GM18511 (cell line): ENCODE data around the gene LAG3.
A peak's percentile ranks its signal among the peaks of the same experiment; 100 is the strongest.

Experiments
- ATAC-seq: cut with Tn5 transposase; IDR thresholded peaks from one replicate; pipeline ENCODE4 v1.9.1; 2021; ENCODE audit warnings: mild to moderate bottlenecking, moderate library complexity; ENCODE audit not compliant: unreplicated experiment

Gene LAG3

GRCh38 chr12:6787309-6787708 lies 15.0 kb downstream of the LAG3 start:
- ATAC-seq = no peak

GRCh38 chr12:6788972-6789924 lies 16.9 kb downstream of the LAG3 start, which contains the start of gene CD4:
CD4 (plus strand) TSS chr12:6789528; CDS start chr12:6800139, 10,611 bp downstream.
- ATAC-seq = no peak

DNA sequence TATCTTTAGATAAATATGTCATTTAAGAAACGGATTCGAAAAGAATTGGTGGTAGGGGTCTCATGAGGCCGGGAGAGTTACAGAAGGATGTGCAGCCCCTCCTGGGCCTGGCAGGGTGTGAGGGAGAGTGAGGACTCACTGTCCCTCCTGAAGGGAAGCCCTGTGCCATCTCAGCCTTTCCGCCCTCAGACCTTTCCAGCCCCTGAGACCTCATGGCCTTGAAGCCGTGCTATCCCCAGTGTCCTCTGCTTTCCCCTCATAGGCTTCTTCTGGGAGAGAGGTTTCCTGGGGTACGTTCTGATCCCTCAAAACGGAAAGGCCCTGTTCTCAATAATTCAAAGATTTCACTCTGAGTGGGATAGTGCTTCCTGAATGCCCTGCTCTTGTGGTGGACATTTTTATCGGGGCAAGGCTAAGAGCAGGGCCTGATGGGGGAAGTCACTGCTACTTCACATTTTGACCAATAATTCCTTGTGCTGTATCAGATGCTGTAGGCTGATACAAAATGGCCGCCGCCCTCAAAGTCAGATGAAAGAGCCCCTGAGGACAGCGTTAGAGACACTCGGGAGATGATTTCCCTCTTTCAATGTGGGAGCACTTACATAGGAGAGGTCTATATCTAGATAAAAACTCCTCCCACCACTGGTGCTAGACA lies 18.3 kb downstream of the LAG3 start:
- no peak for ATAC-seq

GRCh38 chr12:6791931-6792520 lies 19.7 kb downstream of the LAG3 start:
- no peak for ATAC-seq

DNA sequence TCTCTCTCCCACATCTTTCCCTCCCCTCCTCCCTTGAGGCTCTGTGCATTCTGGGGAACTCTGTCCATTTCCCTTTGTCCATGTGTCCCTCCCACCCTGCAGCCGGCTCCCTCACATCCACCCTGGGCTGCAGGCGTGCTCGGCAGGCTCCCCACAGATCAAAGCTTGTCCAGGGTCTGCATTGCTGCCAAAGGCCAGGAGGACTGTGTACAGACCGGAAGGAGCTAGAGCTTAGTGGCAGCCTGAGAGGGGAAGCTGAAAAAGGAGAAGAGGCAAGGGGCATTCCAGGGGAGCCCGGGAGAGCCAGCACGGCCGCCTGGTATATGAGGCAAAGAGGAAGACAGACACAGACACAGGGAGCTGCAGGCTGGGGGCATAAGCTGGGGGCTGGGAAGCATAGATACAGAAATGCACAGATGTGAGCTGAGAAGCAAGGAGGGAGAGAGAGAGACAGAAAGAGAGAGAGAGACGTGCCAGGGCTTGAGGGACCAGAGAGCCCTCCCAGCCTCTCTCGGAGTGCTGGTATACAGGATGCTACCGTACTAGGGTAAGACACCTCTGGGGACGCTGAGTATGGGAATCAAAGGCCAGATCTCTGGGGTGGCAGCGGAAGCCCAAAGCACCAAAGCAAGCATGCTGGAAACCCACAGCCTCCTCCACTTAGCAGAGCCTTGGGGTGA lies 20.3 kb downstream of the LAG3 start:
- ATAC-seq = peak; percentile 61

DNA sequence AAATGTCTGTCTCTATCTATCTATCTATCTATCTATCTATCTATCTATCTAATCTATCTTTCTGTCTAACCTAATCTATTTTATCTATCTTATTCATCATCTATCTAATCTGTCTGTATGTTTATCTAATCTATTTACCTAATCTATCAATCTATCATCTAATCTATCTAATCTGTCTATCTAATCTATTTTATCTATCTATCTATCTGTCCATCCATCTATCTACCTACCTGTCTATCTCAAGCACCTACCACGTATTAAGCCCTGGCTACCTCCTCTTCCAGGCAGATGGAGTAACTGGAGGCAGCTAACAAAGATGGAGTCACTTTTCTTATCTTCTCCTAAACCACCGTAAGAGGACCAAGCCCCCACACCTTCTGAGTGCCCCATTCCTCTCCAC lies 22.8 kb downstream of the LAG3 start:
- ATAC-seq = no peak

DNA sequence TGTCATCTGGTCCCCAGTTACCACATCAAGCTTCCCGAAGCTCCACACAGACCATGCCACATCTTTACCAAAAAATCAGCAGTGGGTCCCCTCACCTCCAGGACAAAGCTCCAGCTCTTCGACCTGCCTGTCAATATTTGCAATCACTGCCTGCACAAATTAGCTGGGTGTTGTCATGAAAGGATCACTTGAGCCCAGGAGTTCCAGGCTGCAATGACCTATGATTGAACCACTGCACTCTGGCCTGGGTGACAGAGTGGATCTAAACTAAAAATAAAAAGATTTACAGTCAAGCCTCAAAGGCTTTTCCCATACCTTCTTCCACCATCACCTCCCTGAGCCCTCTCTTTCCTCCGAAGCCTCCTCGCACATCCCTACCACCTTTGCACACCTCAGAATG lies 24.3 kb downstream of the LAG3 start:
- ATAC-seq = no peak

DNA sequence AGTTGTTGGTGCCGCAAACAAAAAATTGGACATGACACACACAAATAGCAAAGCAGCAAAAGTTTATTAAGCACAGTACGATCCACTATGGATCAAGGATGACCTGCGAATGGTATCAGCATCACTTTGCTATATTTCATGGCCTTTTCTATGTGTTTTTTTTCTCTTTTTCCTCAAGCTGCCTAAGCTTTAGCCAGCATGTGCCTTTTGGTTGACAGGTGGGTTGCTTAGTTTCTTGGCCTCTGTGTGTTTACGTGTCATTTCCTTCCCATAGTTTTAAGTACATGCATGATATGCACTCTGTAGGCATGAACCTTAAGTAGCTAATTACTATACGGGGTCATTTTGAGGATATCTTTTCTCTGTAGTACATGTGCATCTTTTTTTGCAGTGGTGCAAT lies 26.8 kb downstream of the LAG3 start:
- no peak for ATAC-seq

DNA sequence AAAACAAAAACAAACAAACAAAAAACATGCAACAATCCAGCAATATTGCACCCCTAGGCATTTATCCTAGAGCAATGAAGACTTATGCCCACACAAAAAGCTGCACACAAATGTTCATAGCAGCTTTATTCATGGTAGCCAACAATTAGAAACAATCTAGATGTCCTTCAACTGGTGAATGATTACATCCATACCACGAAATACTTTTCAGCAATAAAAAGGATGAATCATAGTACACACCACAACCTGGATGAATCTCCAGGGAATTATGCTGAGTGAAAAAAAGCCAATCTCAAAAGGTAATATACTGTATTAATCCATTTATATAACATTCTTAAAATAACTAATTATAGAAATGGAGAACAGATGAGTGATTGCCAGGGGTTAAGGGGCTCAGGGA lies 34.9 kb downstream of the LAG3 start:
- ATAC-seq = no peak

- ATAC-seq = no peak
Measured at GRCh38 chr12:6809056-6809455, 36.7 kb downstream of the LAG3 start.

GRCh38 chr12:6810758-6811157 lies 38.4 kb downstream of the LAG3 start:
- ATAC-seq = no peak

DNA sequence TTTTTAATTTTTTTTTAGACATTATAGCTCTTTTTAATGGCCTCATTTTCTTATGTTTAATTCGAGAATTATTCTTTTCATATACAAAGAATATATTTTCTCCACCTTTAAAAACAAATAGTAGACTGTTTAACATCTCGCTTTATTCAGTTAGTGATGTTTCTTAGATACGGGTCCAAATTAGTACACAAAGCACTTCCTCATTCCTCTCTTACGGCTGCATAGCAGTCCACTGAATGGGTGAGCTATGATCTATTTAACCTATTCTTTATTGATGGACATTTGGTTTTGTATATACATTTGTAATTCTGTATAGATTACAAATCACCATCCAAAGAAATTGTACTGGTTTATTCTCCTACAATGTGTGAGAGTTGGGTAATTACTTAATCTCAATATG lies 41.0 kb downstream of the LAG3 start:
- no peak for ATAC-seq

- ATAC-seq = no peak
Measured at GRCh38 chr12:6816598-6816997, 44.3 kb downstream of the LAG3 start.

- ATAC-seq = no peak
Measured at GRCh38 chr12:6817098-6817497, 44.8 kb downstream of the LAG3 start.

DNA sequence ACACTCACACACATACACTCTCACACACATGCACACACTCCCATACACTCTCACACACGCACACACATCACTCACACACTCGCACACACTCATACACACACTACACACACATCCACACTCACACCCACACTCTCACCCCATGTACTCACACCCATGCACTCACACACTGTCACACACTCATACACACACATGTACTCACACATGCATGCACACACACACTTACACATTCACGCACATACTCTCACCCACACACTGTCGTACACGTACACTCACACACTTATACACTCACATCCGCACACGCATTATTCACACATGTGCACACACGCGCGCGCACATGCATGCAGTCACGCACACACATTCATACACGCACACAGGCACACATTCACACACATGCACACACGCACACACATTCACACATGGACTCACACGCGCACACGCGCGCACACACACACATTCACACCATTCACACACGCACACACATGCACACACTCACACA lies 45.4 kb downstream of the LAG3 start:
- ATAC-seq = no peak

DNA sequence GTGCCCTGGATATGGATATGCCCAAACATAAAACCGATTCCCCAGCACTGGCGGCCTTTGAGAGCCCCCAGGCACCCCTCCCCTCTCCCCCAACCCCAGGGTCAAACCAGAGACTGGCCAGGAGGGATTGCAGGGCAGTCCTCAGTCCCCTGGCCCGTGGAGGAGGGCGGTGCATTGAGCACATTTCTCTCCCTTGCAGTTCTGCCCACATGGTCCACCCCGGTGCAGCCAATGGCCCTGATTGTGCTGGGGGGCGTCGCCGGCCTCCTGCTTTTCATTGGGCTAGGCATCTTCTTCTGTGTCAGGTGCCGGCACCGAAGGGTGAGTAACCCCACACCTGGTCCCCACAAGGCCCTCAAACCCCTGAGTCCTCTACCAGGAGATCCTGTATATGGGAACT lies 45.9 kb downstream of the LAG3 start:
- ATAC-seq = no peak

DNA sequence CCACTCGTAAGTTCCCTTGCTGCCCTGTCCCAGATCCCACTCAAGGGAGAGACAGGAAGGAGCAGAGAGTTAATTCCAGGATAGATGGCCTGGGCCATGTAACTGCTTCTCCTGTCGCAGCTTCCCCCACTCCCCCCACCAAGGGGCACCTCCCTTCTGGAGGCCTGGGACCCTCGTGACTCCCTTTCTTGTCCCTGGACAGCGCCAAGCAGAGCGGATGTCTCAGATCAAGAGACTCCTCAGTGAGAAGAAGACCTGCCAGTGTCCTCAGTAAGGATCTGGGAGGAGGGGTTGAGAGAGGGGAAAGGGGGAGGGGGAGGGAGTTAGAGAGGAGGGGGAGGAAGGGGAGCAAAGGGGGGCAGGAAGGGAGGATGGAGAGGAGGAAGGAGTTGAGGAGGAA lies 46.3 kb downstream of the LAG3 start:
- no peak for ATAC-seq

DNA sequence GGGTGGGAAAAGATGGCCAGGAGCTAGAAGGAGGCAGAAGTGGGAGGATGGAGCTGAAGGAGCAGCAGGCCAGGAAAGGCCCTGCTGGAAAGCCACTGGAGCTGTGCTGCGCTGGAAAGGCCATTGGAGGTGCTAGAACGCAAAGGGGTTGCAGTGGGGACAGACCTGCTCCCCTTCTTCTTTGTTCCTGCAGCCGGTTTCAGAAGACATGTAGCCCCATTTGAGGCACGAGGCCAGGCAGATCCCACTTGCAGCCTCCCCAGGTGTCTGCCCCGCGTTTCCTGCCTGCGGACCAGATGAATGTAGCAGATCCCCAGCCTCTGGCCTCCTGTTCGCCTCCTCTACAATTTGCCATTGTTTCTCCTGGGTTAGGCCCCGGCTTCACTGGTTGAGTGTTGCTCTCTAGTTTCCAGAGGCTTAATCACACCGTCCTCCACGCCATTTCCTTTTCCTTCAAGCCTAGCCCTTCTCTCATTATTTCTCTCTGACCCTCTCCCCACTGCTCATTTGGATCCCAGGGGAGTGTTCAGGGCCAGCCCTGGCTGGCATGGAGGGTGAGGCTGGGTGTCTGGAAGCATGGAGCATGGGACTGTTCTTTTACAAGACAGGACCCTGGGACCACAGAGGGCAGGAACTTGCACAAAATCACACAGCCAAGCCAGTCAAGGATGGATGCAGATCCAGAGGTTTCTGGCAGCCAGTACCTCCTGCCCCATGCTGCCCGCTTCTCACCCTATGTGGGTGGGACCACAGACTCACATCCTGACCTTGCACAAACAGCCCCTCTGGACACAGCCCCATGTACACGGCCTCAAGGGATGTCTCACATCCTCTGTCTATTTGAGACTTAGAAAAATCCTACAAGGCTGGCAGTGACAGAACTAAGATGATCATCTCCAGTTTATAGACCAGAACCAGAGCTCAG lies 47.0 kb downstream of the LAG3 start:
- ATAC-seq = no peak

GRCh38 chr12:6820166-6820565 lies 47.8 kb downstream of the LAG3 start:
- ATAC-seq = no peak
